Stimulated activated CD4-positive, alpha-beta T cell treated with anti-CD3 and anti-CD28 coated beads, Interleukin-12 subunit alpha, Interleukin-12 subunit beta, amount 100 ng/mL, for 4 hours (primary cell): ENCODE data around the gene CACNA2D1.
"Not testable (repeated sequence)": the region's sequence is repeated elsewhere in the genome, so short reads cannot be mapped to it uniquely, and the experiment has no call there.

Experiments
- DNase-seq: peaks from one replicate; pipeline ENCODE4 v3.0.0-alpha.2; 2020

Gene CACNA2D1

DNA sequence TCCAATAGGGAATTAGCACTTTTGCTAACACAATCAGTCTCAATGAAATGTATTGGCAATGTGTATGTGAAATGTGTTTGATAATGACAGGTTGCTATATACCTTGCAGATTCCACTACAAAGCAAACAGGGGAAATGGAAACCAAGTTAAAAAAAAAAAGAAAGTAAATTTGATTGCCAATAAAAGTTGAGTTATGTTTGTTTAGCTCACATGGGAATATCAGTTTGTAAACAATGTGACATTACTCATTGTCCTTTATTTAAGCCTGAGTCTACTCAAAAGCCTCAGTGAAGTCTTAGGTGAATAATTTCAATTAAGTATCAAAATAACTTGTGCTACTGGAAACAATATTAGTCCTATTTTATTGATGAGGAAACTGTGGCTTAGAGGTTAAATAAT, 285.2 kb downstream of the CACNA2D1 start:
- no peak for DNase-seq

GRCh38 chr7:82156893-82157292, 286.7 kb downstream of the CACNA2D1 start:
- DNase-seq = no peak

DNA sequence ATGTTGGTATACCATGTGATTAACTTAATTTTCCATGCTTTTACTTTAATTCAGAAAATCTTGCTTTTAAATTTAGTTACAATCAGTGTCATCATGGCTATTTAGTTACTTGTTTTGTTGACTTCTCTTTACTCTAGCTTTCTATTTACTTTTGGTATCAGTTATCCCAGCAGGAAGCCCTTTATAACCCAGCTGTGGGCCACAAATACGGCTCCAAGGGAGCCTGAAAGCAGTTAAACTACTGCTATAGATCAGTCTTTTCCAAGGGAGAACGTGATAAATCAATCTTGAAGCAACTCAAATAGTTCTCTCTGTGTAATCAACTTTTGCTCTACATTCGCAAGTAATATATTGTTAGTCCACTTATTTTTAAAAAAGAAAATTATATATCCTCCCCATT, 287.4 kb downstream of the CACNA2D1 start:
- no peak for DNase-seq

DNA sequence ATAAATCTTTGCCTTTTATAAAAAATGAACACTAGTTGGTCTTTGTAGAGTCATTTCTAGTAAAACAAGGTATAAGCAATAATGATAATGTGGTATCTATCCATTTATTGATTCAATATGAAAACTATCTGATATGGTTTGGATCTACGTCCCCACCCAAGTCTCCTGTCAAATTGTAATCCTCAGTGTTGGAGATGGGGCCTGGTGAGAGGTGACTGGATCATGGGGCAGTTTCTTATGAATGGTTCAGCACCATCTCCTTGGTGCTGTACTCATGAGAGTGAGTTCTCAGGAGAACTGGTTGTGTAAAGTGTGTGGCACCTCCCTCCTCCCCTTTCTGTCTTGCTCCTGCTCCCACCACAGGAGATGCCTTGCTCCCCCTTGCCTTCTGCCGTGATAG, 288.8 kb downstream of the CACNA2D1 start:
- no peak for DNase-seq

DNA sequence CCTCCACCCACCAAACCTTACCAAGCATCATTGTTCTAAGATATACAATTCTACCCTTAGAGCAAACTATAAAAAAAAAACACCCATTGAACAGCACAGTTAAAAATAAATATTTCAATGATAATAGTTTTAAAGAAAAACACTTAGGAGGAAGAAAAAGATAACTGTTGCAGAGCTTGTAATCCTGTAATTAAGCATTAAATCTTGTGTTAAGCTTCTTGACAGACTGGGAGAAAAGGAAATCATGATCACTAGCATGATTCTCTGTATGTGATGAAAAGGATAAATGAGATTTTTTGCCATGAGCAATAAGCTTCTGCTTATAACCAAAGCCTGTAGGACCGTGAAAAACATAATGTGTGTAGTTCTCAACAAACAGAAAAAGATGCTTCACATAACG, 289.8 kb downstream of the CACNA2D1 start:
- DNase-seq = no peak

- DNase-seq = no peak
Measured at GRCh38 chr7:82152858-82153257, 290.7 kb downstream of the CACNA2D1 start.

DNA sequence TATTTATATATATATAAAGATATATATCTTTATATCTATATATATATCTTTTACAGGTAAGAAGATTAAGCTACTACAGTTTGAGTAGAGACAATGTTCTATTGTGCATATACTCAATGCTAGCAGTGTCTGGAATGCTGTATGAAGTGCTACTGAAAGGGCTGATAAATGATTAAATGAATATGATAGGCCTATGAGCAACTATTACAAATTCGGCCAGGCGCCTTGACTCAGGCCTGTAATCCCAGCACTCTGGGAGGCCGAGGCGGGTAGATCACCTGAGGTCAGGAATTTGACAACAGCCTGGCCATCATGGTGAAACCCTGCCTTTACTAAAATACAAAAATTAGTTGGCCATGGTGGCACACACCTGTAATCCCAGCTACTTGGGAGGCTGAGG, 297.1 kb downstream of the CACNA2D1 start:
- no peak for DNase-seq

- DNase-seq = no peak
Measured at GRCh38 chr7:82142263-82142864, 301.2 kb downstream of the CACNA2D1 start.

DNA sequence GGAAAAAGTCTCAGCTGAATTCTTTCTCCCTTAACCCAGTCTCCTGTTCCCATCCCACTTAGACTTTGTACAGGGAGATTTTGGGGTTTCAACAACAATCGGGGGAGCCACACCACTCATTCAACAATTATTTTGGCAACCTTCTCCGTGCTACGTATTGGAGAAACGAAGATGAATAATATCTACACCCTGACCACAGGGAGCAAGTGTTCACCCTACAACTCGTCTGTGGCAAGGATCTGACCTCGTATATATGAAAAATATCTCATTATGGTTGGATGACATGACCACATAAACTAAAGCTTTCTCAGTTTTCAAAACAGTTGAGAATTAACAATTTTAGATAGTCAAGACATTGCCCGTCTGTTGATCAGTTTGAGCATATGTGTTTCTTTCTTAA, 302.1 kb downstream of the CACNA2D1 start:
- no peak for DNase-seq

GRCh38 chr7:82140608-82141007, 303.0 kb downstream of the CACNA2D1 start:
- DNase-seq = not testable (repeated sequence)

GRCh38 chr7:82131215-82131614, 312.4 kb downstream of the CACNA2D1 start:
- no peak for DNase-seq

GRCh38 chr7:82129091-82129490, 314.5 kb downstream of the CACNA2D1 start:
- DNase-seq = no peak

GRCh38 chr7:82128546-82128945, 315.0 kb downstream of the CACNA2D1 start:
- DNase-seq = no peak

DNA sequence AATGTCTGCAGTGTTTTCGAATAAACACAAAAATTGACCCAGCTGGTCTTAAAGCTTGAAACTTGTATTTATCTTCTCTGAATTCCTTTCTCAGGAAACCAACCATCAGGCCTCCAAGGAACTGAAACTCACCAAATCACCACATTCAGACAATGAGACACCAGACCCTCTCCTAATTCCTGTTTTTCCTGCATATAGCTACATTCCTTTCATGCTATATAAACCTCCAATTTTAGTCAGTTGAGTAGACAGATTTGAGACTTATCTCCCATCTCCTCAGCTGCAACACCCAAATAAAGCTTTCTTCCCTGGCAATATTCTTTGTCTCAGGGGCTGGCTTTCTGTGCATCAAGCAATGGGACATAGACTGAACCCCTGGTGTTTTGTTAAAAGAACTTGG, 317.0 kb downstream of the CACNA2D1 start:
- no peak for DNase-seq

- no peak for DNase-seq
Measured at GRCh38 chr7:82124445-82124844, 319.1 kb downstream of the CACNA2D1 start.

DNA sequence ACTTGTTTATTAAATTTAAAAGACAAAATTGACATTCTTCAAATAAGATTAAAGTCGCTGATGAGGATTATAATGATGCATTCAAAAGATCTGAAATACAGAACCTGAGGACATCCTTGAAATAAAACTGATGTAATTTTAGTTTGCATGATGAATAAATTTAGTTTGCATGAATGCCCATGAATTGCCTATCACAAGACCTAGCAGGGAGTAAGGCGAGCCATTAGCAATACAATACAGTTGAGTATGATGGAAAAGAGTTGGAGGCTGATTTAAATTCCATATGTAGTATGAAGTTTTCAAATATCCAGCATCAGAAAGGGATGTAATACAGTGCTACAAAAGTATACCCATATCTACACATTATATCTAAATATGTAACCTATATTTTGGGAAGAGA, 321.3 kb downstream of the CACNA2D1 start:
- DNase-seq = no peak

DNA sequence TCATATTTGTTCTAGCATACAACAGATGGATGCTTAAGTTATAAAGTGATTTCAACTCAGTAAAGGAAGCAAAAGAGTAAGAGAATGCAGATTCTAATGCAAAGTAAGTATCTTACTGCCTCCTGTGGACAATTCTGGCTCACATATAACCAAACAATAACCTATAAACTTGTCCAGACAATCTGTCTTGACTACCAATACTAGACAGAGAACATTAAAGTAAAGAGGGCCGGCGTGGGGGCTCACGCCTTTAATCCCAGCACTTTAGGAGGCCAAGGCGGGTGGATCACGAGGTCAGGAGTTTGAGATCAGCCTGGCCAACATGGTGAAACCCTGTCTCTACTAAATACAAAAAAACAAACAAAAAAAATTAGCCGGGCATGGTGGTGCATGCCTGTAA, 329.3 kb downstream of the CACNA2D1 start:
- no peak for DNase-seq

GRCh38 chr7:82110146-82110840, 333.3 kb downstream of the CACNA2D1 start:
- no peak for DNase-seq

DNA sequence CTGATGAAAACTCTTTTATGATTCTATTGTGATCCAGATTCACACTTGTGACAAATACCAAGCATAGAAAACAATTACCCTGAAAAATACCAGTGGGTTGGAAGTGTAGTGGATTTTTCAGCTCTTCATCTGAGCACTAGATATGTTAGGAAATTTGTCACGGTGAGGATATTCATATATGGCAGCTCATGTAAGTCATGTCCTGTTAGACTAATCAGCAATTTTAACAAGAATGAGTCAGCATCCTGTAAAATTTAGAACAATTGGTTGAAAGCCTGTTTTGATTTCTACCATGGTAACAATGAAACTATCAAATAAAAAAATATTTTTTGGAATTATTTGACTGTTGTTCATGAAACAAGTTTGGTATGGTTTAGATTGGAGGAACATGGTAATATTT, 334.3 kb downstream of the CACNA2D1 start:
- DNase-seq = no peak

- DNase-seq = no peak
Measured at GRCh38 chr7:82106201-82106600, 337.4 kb downstream of the CACNA2D1 start.

GRCh38 chr7:82105463-82105862, 338.1 kb downstream of the CACNA2D1 start:
- no peak for DNase-seq

DNA sequence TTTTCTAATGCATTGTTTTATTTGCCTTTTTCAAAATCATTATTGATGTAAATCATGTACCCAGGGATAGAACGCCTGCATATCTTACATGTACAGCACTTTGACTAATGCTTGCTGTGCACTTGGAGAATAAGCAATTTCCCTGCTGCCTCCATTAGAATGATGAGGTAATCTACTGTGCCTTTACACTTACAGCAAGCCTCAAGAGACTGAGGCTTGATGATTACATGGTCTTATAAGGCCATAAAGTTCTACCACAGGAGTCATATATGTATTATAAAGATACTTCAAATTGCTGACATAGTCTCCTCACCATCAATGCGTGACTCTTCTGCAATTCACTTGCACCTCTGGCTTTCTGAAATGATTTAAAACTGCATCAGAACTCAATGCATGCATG, 345.2 kb downstream of the CACNA2D1 start:
- no peak for DNase-seq

- DNase-seq = no peak
Measured at GRCh38 chr7:82091126-82091684, 352.4 kb downstream of the CACNA2D1 start.

- DNase-seq = no peak
Measured at GRCh38 chr7:82087099-82087498, 356.5 kb downstream of the CACNA2D1 start.

- DNase-seq = no peak
Measured at GRCh38 chr7:82085116-82085515, 358.5 kb downstream of the CACNA2D1 start.
